PC-9 (cell line): ENCODE measurements around the gene PCGF2. TPM values are rescaled to one million over a fixed set of nuclear protein-coding genes. Genes with fewer than 3 reads are reported as not detected.

Experiments used
- BruUV-seq: library from RNA; stranded (reverse); fragments of 400-500 nt; replicated peaks from 2 replicates; lab custom pipeline; 2021; lab: Mats Ljungman, UMichigan
- CTCF ChIA-PET: fragments of 300-600 bp; sonication (Branson Sonifier 250); formaldehyde crosslinking; loops from one replicate; lab custom pipeline; 2022; ENCODE audit warnings: antibody characterized with exemption; lab: Charles Lee
- POLR2A ChIA-PET: fragments of 300-600 bp; sonication (Branson Sonifier 250); formaldehyde crosslinking; loops from one replicate; lab custom pipeline; 2022; ENCODE audit warnings: antibody characterized with exemption; ENCODE audit not compliant: unreplicated experiment; lab: Charles Lee
- DNase-seq, 2 experiments: peaks; one replicate each; pipeline versions ENCODE4 v3.0.0 to v3.0.0-alpha.2; 2015 to 2022; ENCODE audit warnings: mixed read lengths in 1 of 2
- H2AFZ ChIP-seq: fragments of 200-600 bp; sonication (generic); 2 replicates; pipeline ENCODE4 v1.8.1; 2017; ENCODE audit warnings: antibody characterized with exemption
- H3F3A ChIP-seq: fragments of 200-600 bp; sonication (generic); 2 replicates; pipeline ENCODE4 v1.8.1; 2017; ENCODE audit warnings: antibody characterized with exemption, mild to moderate bottlenecking, low read depth; ENCODE audit not compliant: insufficient read depth
- H3K27ac ChIP-seq: fragments of 200-600 bp; sonication (generic); 2 replicates; pipeline ENCODE4 v1.6.1; 2016; ENCODE audit warnings: mixed run types
- H3K27me3 ChIP-seq: fragments of 200-600 bp; sonication (generic); 2 replicates; pipeline ENCODE4 v1.6.1; 2016; ENCODE audit warnings: low read depth, mixed run types; ENCODE audit not compliant: insufficient read depth
- H3K36me3 ChIP-seq: fragments of 200-600 bp; sonication (generic); 2 replicates; pipeline ENCODE4 v1.6.1; 2016; ENCODE audit warnings: low read depth, mixed run types
- H3K4me1 ChIP-seq: fragments of 200-600 bp; sonication (generic); replicated peaks from 2 replicates; pipeline ENCODE4 v1.6.1; 2016; ENCODE audit warnings: mixed run types; ENCODE audit not compliant: insufficient read depth
- H3K4me2 ChIP-seq: fragments of 200-600 bp; sonication (generic); 2 replicates; pipeline ENCODE4 v1.6.1; 2017; ENCODE audit warnings: mixed run types
- H3K4me3 ChIP-seq: fragments of 200-600 bp; sonication (generic); 2 replicates; pipeline ENCODE4 v1.6.1; 2016; ENCODE audit warnings: mixed run types
- H3K79me2 ChIP-seq: fragments of 200-600 bp; sonication (generic); 2 replicates; pipeline ENCODE4 v1.6.1; 2017; ENCODE audit warnings: low read depth, mixed run types
- H3K9me2 ChIP-seq: fragments of 200-600 bp; sonication (generic); 2 replicates; pipeline ENCODE4 v1.8.1; 2017; ENCODE audit warnings: mild to moderate bottlenecking; ENCODE audit not compliant: insufficient read depth
- H3K9me3 ChIP-seq: fragments of 200-600 bp; sonication (generic); 2 replicates; pipeline ENCODE4 v1.8.1; 2016; ENCODE audit warnings: low read depth; ENCODE audit not compliant: insufficient read depth
- H4K20me1 ChIP-seq: fragments of 200-600 bp; sonication (generic); 2 replicates; pipeline ENCODE4 v1.8.1; 2017; ENCODE audit not compliant: insufficient read depth
- CTCF ChIP-seq: fragments of 200-600 bp; sonication (generic); conservative IDR thresholded peaks from 2 replicates; pipeline ENCODE4 v1.6.1; 2017; ENCODE audit warnings: mixed run types, antibody characterized with exemption, mild to moderate bottlenecking, moderate library complexity
- EZH2 ChIP-seq: fragments of 200-600 bp; sonication (generic); IDR thresholded peaks from 2 replicates; pipeline ENCODE4 v1.8.0; 2017; ENCODE audit warnings: antibody characterized with exemption, low read depth
- intact Hi-C: fragments of 100-400 bp; cut with micrococcal nuclease; formaldehyde crosslinking; loops from one replicate; pipeline ENCODE4 v1.10.0; 2022; ENCODE audit not compliant: unreplicated experiment
- total RNA-seq: library from RNA; stranded (reverse); gene quantifications from 2 replicates; pipeline ENCODE4 v1.2.3, GENCODE V29; 2021

PCGF2 gene
- total RNA-seq, 1 experiment from 2014 or later = 43.3 TPM

DNA sequence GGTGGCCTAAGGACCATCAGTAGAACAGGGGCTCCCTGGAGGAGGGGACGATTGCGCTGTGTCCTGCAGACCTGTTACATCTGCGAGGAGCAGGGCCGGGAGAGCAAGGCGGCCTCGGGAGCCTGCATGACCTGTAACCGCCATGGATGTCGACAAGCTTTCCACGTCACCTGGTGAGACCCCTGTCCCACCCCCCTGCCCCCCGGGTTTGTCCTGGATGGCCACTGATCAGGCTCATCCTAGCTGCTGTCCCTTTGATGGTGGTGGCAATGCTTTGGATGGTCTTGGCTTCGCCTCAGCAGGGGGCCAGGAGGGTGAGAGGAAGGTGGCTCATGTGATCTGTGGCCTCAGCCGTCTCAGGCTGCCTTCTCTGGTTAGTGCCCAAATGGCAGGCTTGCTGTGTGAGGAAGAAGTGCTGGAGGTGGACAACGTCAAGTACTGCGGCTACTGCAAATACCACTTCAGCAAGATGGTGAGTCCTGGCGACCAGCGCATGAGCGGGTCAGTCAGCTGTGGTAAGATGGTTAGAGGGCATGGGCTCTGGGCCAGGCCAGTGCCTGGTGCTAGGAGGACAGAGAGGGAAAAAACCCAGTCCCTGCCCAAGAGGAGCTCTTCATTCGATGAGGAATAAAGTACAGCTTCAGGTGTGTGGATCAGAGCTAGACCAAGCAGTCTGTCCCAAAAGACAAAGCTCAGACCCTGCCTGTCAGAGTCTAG lies 38.9 kb downstream of the PCGF2 start:
- TF ChIP-seq CTCF (no peak), EZH2 (no peak)
- no peak for DNase-seq
- ChIA-PET CTCF (no interaction called here), POLR2A (no interaction called here)
- Histone ChIP-seq H4K20me1 (peaks cover 34% of the 10 kb centered on the region), H3K27me3 (no peaks in the 10 kb centered on the region), H3K79me2 (peaks cover 43% of the 10 kb centered on the region), H3K9me2 (no peaks in the 10 kb centered on the region), H2AFZ (no peak overlapping the region), H3K36me3 (peaks cover 21% of the 10 kb centered on the region), H3K4me1 (0 out of 2 replicates have a peak, but pooled peaks cover 6% of the 10 kb centered on the region), H3K4me3 (no peak overlapping the region), H3K9me3 (no peaks in the 10 kb centered on the region), H3K4me2 (no peak overlapping the region), H3K27ac (no peak overlapping the region), H3F3A (peaks cover 27% of the 10 kb centered on the region)
- BruUV-seq = no TSS peak
- intact Hi-C loops = no loop called here

DNA sequence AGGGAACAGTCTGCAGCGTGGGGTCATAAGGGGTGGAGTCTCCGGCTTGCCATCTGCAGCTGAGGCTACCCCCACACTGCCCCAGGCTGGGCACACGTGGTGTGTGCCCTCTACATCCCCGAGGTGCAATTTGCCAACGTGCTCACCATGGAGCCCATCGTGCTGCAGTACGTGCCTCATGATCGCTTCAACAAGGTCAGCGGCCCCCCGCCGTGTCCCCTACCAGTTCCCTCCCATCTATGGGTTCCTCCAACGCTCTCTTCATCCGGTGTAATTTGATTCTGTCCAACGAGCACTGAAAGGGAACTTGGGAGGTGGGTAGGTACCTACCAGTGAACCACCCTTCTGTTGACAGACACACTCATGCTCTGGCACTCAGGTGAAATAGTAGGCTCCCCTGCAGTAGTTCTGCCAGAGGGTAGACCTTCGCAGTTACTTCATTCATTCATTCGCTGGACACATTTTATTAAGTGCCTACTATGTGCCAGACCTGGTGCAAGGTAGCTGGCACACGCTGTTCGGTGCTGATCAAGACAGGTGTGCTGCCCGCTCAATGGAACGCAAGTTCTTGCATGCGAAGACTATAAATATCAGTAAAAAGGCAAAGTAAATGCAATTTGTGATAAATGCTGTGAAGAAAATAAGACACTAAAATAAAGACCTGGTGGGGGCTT lies 40.3 kb downstream of the PCGF2 start:
- POLR2A ChIA-PET = no interaction called here
- Histone ChIP-seq H3K9me2 (no peaks in the 10 kb centered on the region), H3K9me3 (no peaks in the 10 kb centered on the region), H4K20me1 (peaks cover 34% of the 10 kb centered on the region), H3K79me2 (peaks cover 52% of the 10 kb centered on the region), H3K4me3 (no peak overlapping the region), H3K4me2 (peak overlapping the region; percentile 100; the same call in 1 of the 2 replicates), H2AFZ (no peak overlapping the region), H3K36me3 (peaks cover 21% of the 10 kb centered on the region), H3K27me3 (no peaks in the 10 kb centered on the region), H3F3A (peaks cover 31% of the 10 kb centered on the region), H3K27ac (no peak overlapping the region), H3K4me1 (0 out of 2 replicates have a peak, but pooled peaks cover 6% of the 10 kb centered on the region)
- intact Hi-C loops = no loop called here
- CTCF ChIA-PET = no interaction called here
- no peak for DNase-seq
- BruUV-seq = no TSS peak
- TF ChIP-seq CTCF (no peak), EZH2 (no peak)

- Histone ChIP-seq H3K27me3 (no peaks in the 10 kb centered on the region), H3K4me3 (peak overlapping the region; percentile 97), H3K9me2 (no peaks in the 10 kb centered on the region), H3F3A (peaks cover 39% of the 10 kb centered on the region), H2AFZ (peak overlapping the region; percentile 56; the same call in 1 of the 2 replicates), H4K20me1 (peaks cover 34% of the 10 kb centered on the region), H3K36me3 (peaks cover 21% of the 10 kb centered on the region), H3K4me2 (peak overlapping the region; percentile 100), H3K4me1 (peaks cover 7% of the 10 kb centered on the region; the same call in 1 of the 2 replicates), H3K9me3 (no peaks in the 10 kb centered on the region), H3K79me2 (peaks cover 53% of the 10 kb centered on the region), H3K27ac (no peak overlapping the region)
- intact Hi-C loops = no loop called here
- ChIA-PET CTCF (interaction anchor here (0.5 kb wide), 1 partner anchor 164 kb away, joined by 5 read pairs; no protein-coding TSS in a partner anchor), POLR2A (no interaction called here)
- no peak for DNase-seq
- TF ChIP-seq EZH2 (no peak), CTCF (no peak)
- BruUV-seq = TSS peak; percentile 4
Observed at GRCh38 chr17:38706505-38707216, 41.5 kb downstream of the PCGF2 start.
